HG03469 (cell line): ENCODE data around the gene CENPC.
"Not testable (repeated sequence)": the region's sequence is repeated elsewhere in the genome, so short reads cannot be mapped to it uniquely, and the experiment has no call there.

Experiments used
- ATAC-seq: cut with Tn5 transposase; IDR thresholded peaks from one replicate; pipeline ENCODE4 v1.9.1; 2021; ENCODE audit warnings: mild to moderate bottlenecking, moderate library complexity, moderate number of reproducible peaks; ENCODE audit not compliant: unreplicated experiment

The CENPC gene

GRCh38 chr4:67470871-67471270, 74.4 kb downstream of the CENPC start:
- ATAC-seq: no peak

GRCh38 chr4:67468830-67469229, 76.5 kb downstream of the CENPC start:
- ATAC-seq: no peak

GRCh38 chr4:67466751-67467150, 78.6 kb downstream of the CENPC start:
- no peak for ATAC-seq

GRCh38 chr4:67465763-67466052, 79.6 kb downstream of the CENPC start:
- ATAC-seq: no peak

GRCh38 chr4:67465032-67465762, 80.1 kb downstream of the CENPC start:
- ATAC-seq: no peak

- no peak for ATAC-seq
Observed at GRCh38 chr4:67460574-67460973, 84.7 kb downstream of the CENPC start.

GRCh38 chr4:67459164-67459563, 86.1 kb downstream of the CENPC start:
- ATAC-seq: no peak

GRCh38 chr4:67456577-67457196, 88.6 kb downstream of the CENPC start:
- no peak for ATAC-seq

- not testable (repeated sequence) for ATAC-seq
Observed at GRCh38 chr4:67452846-67453205, 92.5 kb downstream of the CENPC start.

GRCh38 chr4:67452100-67452845, 93.0 kb downstream of the CENPC start:
- no peak for ATAC-seq

- ATAC-seq: no peak
Observed at GRCh38 chr4:67451464-67451863, 93.8 kb downstream of the CENPC start.

GRCh38 chr4:67448621-67449020, 96.7 kb downstream of the CENPC start:
- ATAC-seq: no peak

GRCh38 chr4:67447873-67448272, 97.4 kb downstream of the CENPC start:
- ATAC-seq: no peak

- no peak for ATAC-seq
Observed at GRCh38 chr4:67446811-67447210, 98.5 kb downstream of the CENPC start.

- not testable (repeated sequence) for ATAC-seq
Observed at GRCh38 chr4:67445881-67446280, 99.4 kb downstream of the CENPC start.

GRCh38 chr4:67438975-67439374, 106.3 kb downstream of the CENPC start:
- no peak for ATAC-seq

GRCh38 chr4:67437974-67438713, 107.2 kb downstream of the CENPC start:
- ATAC-seq: no peak

- peak; percentile 70 for ATAC-seq
Observed at GRCh38 chr4:67436742-67437141, 108.6 kb downstream of the CENPC start.

- no peak for ATAC-seq
Observed at GRCh38 chr4:67430989-67431388, 114.3 kb downstream of the CENPC start.

GRCh38 chr4:67428819-67429218, 116.5 kb downstream of the CENPC start:
- no peak for ATAC-seq
